ENCODE measurements around the gene JAZF1.

JAZF1 gene

GRCh38 chr7:27799212-27799611, 381.4 kb downstream of the JAZF1 start:
- Histone ChIP-seq H3K36me3 (replicated peaks in 1 of 2; ENCODE audit: control insufficient read depth in 2 of 2, insufficient read depth in 2 of 2, low read length in 2 of 2) (peaks cover 0 to 55% of the 10 kb centered on the region in 2 donors), H2BK5ac (ENCODE audit: low read length) (no peak overlapping the region), H3K14ac (ENCODE audit: low read length) (no peak overlapping the region), H4K8ac (ENCODE audit: low read depth, low read length) (no peak overlapping the region), H3K18ac (ENCODE audit: low read length) (no peak overlapping the region), H2BK15ac (ENCODE audit: low read length) (no peak overlapping the region), H2BK12ac (ENCODE audit: low read length) (no peak overlapping the region), H3K79me1 (ENCODE audit: low read depth, low read length) (no peaks in the 10 kb centered on the region), H3K4me3 (ENCODE audit: low read length in 2 of 2) (no peak overlapping the region), H3K4ac (ENCODE audit: low read length) (no peak overlapping the region), H3K23ac (ENCODE audit: low read depth, low read length, poor library complexity) (no peak overlapping the region), H2AK5ac (ENCODE audit: low read depth, low read length) (no peak overlapping the region), H3K9me3 (replicated peaks in 1 of 2; ENCODE audit: control insufficient read depth in 2 of 2, insufficient read depth in 1 of 2, low read depth in 1 of 2, low read length in 2 of 2) (no peaks in the 10 kb centered on the region), H4K91ac (ENCODE audit: low read depth, low read length, poor library complexity) (no peak overlapping the region), H3K4me2 (ENCODE audit: insufficient read depth, low read length, poor library complexity, severe bottlenecking) (no peak overlapping the region), H3K4me1 (ENCODE audit: control insufficient read depth in 2 of 2, insufficient read depth in 1 of 2, low read depth in 1 of 2, low read length in 2 of 2) (no peaks in the 10 kb centered on the region), H3K27ac (replicated peaks; ENCODE audit: low read length) (no peak overlapping the region), H2AFZ (ENCODE audit: low read length) (no peak overlapping the region), H3K27me3 (ENCODE audit: control insufficient read depth in 3 of 3, insufficient read depth in 3 of 3, low read depth in 1 of 3, low read length in 3 of 3) (no peaks in the 10 kb centered on the region), H3K9ac (ENCODE audit: low read depth, low read length, poor library complexity) (no peak overlapping the region), H2BK120ac (ENCODE audit: low read depth, low read length) (no peak overlapping the region)
- no peak for DNase-seq (ENCODE audit: low spot score)
- WGBS, 2 donors (ENCODE audit: extremely low coverage in 2 of 2, insufficient read length in 2 of 2, insufficient replicate concordance in 1 of 2): no CpG with 5 or more reads among the region's 2 CpGs

GRCh38 chr7:27795977-27796376, 384.6 kb downstream of the JAZF1 start:
- Histone ChIP-seq H3K36me3 (replicated peaks in 1 of 2; ENCODE audit: control insufficient read depth in 2 of 2, insufficient read depth in 2 of 2, low read length in 2 of 2) (peaks cover 2 to 75% of the 10 kb centered on the region in 2 donors), H3K23ac (ENCODE audit: low read depth, low read length, poor library complexity) (no peak overlapping the region), H4K8ac (ENCODE audit: low read depth, low read length) (no peak overlapping the region), H3K4me2 (ENCODE audit: insufficient read depth, low read length, poor library complexity, severe bottlenecking) (no peak overlapping the region), H3K4me3 (ENCODE audit: low read length in 2 of 2) (no peak overlapping the region), H3K4me1 (ENCODE audit: control insufficient read depth in 2 of 2, insufficient read depth in 1 of 2, low read depth in 1 of 2, low read length in 2 of 2) (no peaks in the 10 kb centered on the region), H2BK120ac (ENCODE audit: low read depth, low read length) (no peak overlapping the region), H2BK12ac (ENCODE audit: low read length) (no peak overlapping the region), H3K27ac (replicated peaks; ENCODE audit: low read length) (no peak overlapping the region), H2BK15ac (ENCODE audit: low read length) (no peak overlapping the region), H3K14ac (ENCODE audit: low read length) (no peak overlapping the region), H2BK5ac (ENCODE audit: low read length) (no peak overlapping the region), H3K4ac (ENCODE audit: low read length) (no peak overlapping the region), H3K9ac (ENCODE audit: low read depth, low read length, poor library complexity) (no peak overlapping the region), H3K9me3 (replicated peaks in 1 of 2; ENCODE audit: control insufficient read depth in 2 of 2, insufficient read depth in 1 of 2, low read depth in 1 of 2, low read length in 2 of 2) (no peaks in the 10 kb centered on the region), H3K79me1 (ENCODE audit: low read depth, low read length) (no peaks in the 10 kb centered on the region), H2AK5ac (ENCODE audit: low read depth, low read length) (no peak overlapping the region), H2AFZ (ENCODE audit: low read length) (no peak overlapping the region), H3K18ac (ENCODE audit: low read length) (no peak overlapping the region), H3K27me3 (ENCODE audit: control insufficient read depth in 3 of 3, insufficient read depth in 3 of 3, low read depth in 1 of 3, low read length in 3 of 3) (no peaks in the 10 kb centered on the region), H4K91ac (ENCODE audit: low read depth, low read length, poor library complexity) (no peak overlapping the region)
- no CpG with 5 or more reads among the region's 1 CpG for WGBS, 2 donors (ENCODE audit: extremely low coverage in 2 of 2, insufficient read length in 2 of 2, insufficient replicate concordance in 1 of 2)
- no peak for DNase-seq (ENCODE audit: low spot score)

DNA sequence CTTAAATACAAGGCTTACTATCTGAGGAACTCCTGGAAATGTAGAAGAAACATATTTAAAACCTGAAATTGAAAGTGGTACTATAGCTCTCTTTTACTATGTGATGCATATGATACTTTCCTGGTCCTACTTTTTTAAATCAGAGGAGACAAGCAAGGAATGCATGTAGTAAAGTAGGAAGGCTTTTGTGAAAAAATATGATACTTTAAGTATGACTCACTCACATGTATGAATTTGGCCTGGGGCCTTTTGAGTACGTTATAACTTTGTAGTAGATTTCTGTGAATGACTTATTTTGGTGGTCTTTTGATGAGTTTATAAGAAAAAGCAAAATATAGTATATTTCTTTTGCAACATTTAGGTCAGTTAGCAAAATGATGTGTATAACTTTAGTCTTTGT, 386.8 kb downstream of the JAZF1 start:
- Histone ChIP-seq H3K14ac (ENCODE audit: low read length) (no peak overlapping the region), H3K9me3 (replicated peaks in 1 of 2; ENCODE audit: control insufficient read depth in 2 of 2, insufficient read depth in 1 of 2, low read depth in 1 of 2, low read length in 2 of 2) (no peaks in the 10 kb centered on the region), H4K91ac (ENCODE audit: low read depth, low read length, poor library complexity) (no peak overlapping the region), H3K9ac (ENCODE audit: low read depth, low read length, poor library complexity) (no peak overlapping the region), H2BK12ac (ENCODE audit: low read length) (no peak overlapping the region), H2BK120ac (ENCODE audit: low read depth, low read length) (no peak overlapping the region), H2AFZ (ENCODE audit: low read length) (no peak overlapping the region), H3K4me3 (ENCODE audit: low read length in 2 of 2) (no peak overlapping the region), H2BK15ac (ENCODE audit: low read length) (no peak overlapping the region), H2AK5ac (ENCODE audit: low read depth, low read length) (no peak overlapping the region), H3K4me2 (ENCODE audit: insufficient read depth, low read length, poor library complexity, severe bottlenecking) (no peak overlapping the region), H4K8ac (ENCODE audit: low read depth, low read length) (no peak overlapping the region), H2BK5ac (ENCODE audit: low read length) (no peak overlapping the region), H3K18ac (ENCODE audit: low read length) (no peak overlapping the region), H3K79me1 (ENCODE audit: low read depth, low read length) (no peaks in the 10 kb centered on the region), H3K36me3 (replicated peaks in 1 of 2; ENCODE audit: control insufficient read depth in 2 of 2, insufficient read depth in 2 of 2, low read length in 2 of 2) (peaks cover 2 to 66% of the 10 kb centered on the region in 2 donors), H3K27ac (replicated peaks; ENCODE audit: low read length) (no peak overlapping the region), H3K4me1 (ENCODE audit: control insufficient read depth in 2 of 2, insufficient read depth in 1 of 2, low read depth in 1 of 2, low read length in 2 of 2) (no peaks in the 10 kb centered on the region), H3K27me3 (ENCODE audit: control insufficient read depth in 3 of 3, insufficient read depth in 3 of 3, low read depth in 1 of 3, low read length in 3 of 3) (no peaks in the 10 kb centered on the region), H3K23ac (ENCODE audit: low read depth, low read length, poor library complexity) (no peak overlapping the region), H3K4ac (ENCODE audit: low read length) (no peak overlapping the region)
- DNase-seq (ENCODE audit: low spot score): no peak
- no CpG with 5 or more reads among the region's 1 CpG for WGBS, 2 donors (ENCODE audit: extremely low coverage in 2 of 2, insufficient read length in 2 of 2, insufficient replicate concordance in 1 of 2)

- Histone ChIP-seq H3K4me3 (ENCODE audit: low read length in 2 of 2) (no peak overlapping the region), H3K14ac (ENCODE audit: low read length) (no peak overlapping the region), H3K36me3 (replicated peaks in 1 of 2; ENCODE audit: control insufficient read depth in 2 of 2, insufficient read depth in 2 of 2, low read length in 2 of 2) (peaks cover 5 to 59% of the 10 kb centered on the region in 2 donors), H2AFZ (ENCODE audit: low read length) (no peak overlapping the region), H3K4ac (ENCODE audit: low read length) (no peak overlapping the region), H2BK12ac (ENCODE audit: low read length) (no peak overlapping the region), H3K27ac (replicated peaks; ENCODE audit: low read length) (no peak overlapping the region), H2BK120ac (ENCODE audit: low read depth, low read length) (no peak overlapping the region), H3K9ac (ENCODE audit: low read depth, low read length, poor library complexity) (no peak overlapping the region), H2BK5ac (ENCODE audit: low read length) (no peak overlapping the region), H4K8ac (ENCODE audit: low read depth, low read length) (no peak overlapping the region), H3K79me1 (ENCODE audit: low read depth, low read length) (no peaks in the 10 kb centered on the region), H2BK15ac (ENCODE audit: low read length) (no peak overlapping the region), H4K91ac (ENCODE audit: low read depth, low read length, poor library complexity) (no peak overlapping the region), H3K4me1 (ENCODE audit: control insufficient read depth in 2 of 2, insufficient read depth in 1 of 2, low read depth in 1 of 2, low read length in 2 of 2) (no peaks in the 10 kb centered on the region), H3K18ac (ENCODE audit: low read length) (no peak overlapping the region), H3K4me2 (ENCODE audit: insufficient read depth, low read length, poor library complexity, severe bottlenecking) (no peak overlapping the region), H3K23ac (ENCODE audit: low read depth, low read length, poor library complexity) (no peak overlapping the region), H3K9me3 (replicated peaks in 1 of 2; ENCODE audit: control insufficient read depth in 2 of 2, insufficient read depth in 1 of 2, low read depth in 1 of 2, low read length in 2 of 2) (no peaks in the 10 kb centered on the region), H3K27me3 (ENCODE audit: control insufficient read depth in 3 of 3, insufficient read depth in 3 of 3, low read depth in 1 of 3, low read length in 3 of 3) (no peaks in the 10 kb centered on the region), H2AK5ac (ENCODE audit: low read depth, low read length) (no peak overlapping the region)
- no peak for DNase-seq (ENCODE audit: low spot score)
Observed at GRCh38 chr7:27788437-27788836, 392.2 kb downstream of the JAZF1 start.
